MM.1S (cell line): ENCODE measurements around the gene CLASP1.

ENCODE experiments used
- DNase-seq: peaks from one replicate; pipeline ENCODE4 v3.0.0-alpha.2; 2015
- H2AFZ ChIP-seq: fragments of 300-600 bp; sonication (generic); 2 replicates; pipeline ENCODE4 v1.6.0; 2016; ENCODE audit warnings: antibody characterized with exemption, low read length
- H3F3A ChIP-seq: fragments of 300-600 bp; sonication (generic); 2 replicates; pipeline ENCODE4 v1.6.1; 2016; ENCODE audit warnings: mild to moderate bottlenecking, antibody characterized with exemption, low read length, moderate library complexity, mixed read lengths; ENCODE audit not compliant: insufficient read depth
- H3K27ac ChIP-seq: fragments of 300-600 bp; sonication (generic); 2 replicates; pipeline ENCODE4 v1.5.1; 2016; ENCODE audit warnings: mild to moderate bottlenecking, low read length
- H3K27me3 ChIP-seq: fragments of 300-600 bp; sonication (generic); replicated peaks from 2 replicates; pipeline ENCODE4 v1.6.0; 2016; ENCODE audit warnings: low read length; ENCODE audit not compliant: insufficient read depth
- H3K36me3 ChIP-seq: fragments of 300-600 bp; sonication (generic); replicated peaks from 2 replicates; pipeline ENCODE4 v1.6.1; 2016; ENCODE audit warnings: mild to moderate bottlenecking, low read length, mixed read lengths; ENCODE audit not compliant: insufficient read depth
- H3K4me1 ChIP-seq: fragments of 300-600 bp; sonication (generic); 2 replicates; pipeline ENCODE4 v1.6.1; 2016; ENCODE audit warnings: low read length, mixed read lengths
- H3K4me2 ChIP-seq: fragments of 300-600 bp; sonication (generic); 2 replicates; pipeline ENCODE4 v1.6.0; 2016; ENCODE audit warnings: low read depth, low read length
- H3K4me3 ChIP-seq: fragments of 300-600 bp; sonication (generic); 2 replicates; pipeline ENCODE4 v1.5.1; 2016; ENCODE audit warnings: low read length, mixed read lengths
- H3K79me2 ChIP-seq: fragments of 300-600 bp; sonication (generic); 2 replicates; pipeline ENCODE4 v1.6.1; 2016; ENCODE audit warnings: mixed run types, low read length, mixed read lengths
- H3K9ac ChIP-seq: fragments of 300-600 bp; sonication (generic); 2 replicates; pipeline ENCODE4 v1.6.1; 2016; ENCODE audit warnings: low read length, mixed read lengths
- H3K9me2 ChIP-seq: fragments of 300-600 bp; sonication (generic); replicated peaks from 2 replicates; pipeline ENCODE4 v1.6.1; 2016; ENCODE audit warnings: mild to moderate bottlenecking, low read length, mixed read lengths; ENCODE audit not compliant: insufficient read depth
- H3K9me3 ChIP-seq: fragments of 300-600 bp; sonication (generic); replicated peaks from 2 replicates; pipeline ENCODE4 v1.6.1; 2016; ENCODE audit warnings: mild to moderate bottlenecking, low read length, mixed read lengths; ENCODE audit not compliant: insufficient read depth
- H4K20me1 ChIP-seq: fragments of 300-600 bp; sonication (generic); 2 replicates; pipeline ENCODE4 v1.6.1; 2016; ENCODE audit warnings: mild to moderate bottlenecking, low read length, moderate library complexity, mixed read lengths; ENCODE audit not compliant: insufficient read depth
- EZH2 ChIP-seq: fragments of 300-600 bp; sonication (generic); optimal IDR thresholded peaks from 2 replicates; pipeline ENCODE3; 2017; ENCODE audit warnings: low read depth, mild to moderate bottlenecking, antibody characterized with exemption, low read length, mixed read lengths
- EZH2phosphoT487 ChIP-seq: fragments of 300-600 bp; sonication (generic); IDR thresholded peaks from 2 replicates; pipeline ENCODE4 v1.6.1; 2018; ENCODE audit warnings: antibody characterized with exemption, low read length
- TF ChIP-seq, protein P1 (sequence below): fragments of 300-600 bp; sonication (generic); IDR thresholded peaks from 2 replicates; pipeline ENCODE4 v1.5.1; 2016; ENCODE audit warnings: antibody characterized with exemption, low read length, mixed read lengths

The CLASP1 gene

DNA sequence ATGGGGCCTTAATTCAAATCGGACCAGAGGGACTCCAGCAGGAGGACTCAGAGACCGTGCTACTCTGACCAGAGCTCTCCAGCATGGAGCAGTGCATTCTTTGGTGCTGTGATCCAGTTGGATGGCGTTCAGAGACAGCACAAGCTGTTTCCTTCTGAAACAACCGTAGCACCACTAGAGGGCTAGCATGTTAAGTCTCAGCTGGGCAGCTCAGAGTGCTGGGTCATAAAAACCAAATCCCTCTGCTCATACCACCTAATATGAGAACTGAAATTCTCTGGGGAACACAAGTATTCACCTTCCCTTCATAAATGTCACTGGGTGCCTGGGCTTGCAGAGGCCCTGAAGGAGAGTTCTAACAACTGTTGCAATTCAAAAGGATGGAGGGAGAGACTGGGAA lies 266.5 kb downstream of the CLASP1 start:
- DNase-seq: no peak
- no peak overlapping the region for H2AFZ ChIP-seq
- no peaks in the 10 kb centered on the region for H3K9me3 ChIP-seq

DNA sequence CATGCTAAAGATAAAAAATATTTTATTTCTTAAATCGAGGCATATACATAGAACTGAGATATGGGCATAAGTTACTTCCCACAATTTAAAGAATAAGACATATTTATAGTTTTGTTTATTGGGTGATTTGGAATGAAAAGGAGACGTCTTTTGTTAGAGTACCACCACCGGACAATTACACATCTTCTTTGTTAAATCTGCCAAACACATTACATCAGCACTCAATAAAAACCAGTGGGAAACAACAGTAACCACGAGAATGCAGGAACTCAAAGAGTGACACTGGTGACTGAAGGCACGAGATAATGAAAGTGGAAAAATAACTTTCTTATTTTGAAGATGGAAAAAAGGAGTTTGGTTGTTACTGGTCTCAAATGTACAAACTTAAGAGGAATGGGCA lies 271.6 kb downstream of the CLASP1 start:
- H3K4me3 ChIP-seq: no peak overlapping the region
- no peaks in the 10 kb centered on the region for H4K20me1 ChIP-seq
- H3K9me3 ChIP-seq: no peaks in the 10 kb centered on the region
- peaks cover 8% of the 10 kb centered on the region; the same call in 1 of the 2 replicates for H3K36me3 ChIP-seq
- no peak overlapping the region for H2AFZ ChIP-seq
- H3K4me1 ChIP-seq: no peaks in the 10 kb centered on the region
- no peak overlapping the region for H3K9ac ChIP-seq
- TF ChIP-seq, protein P1, sequence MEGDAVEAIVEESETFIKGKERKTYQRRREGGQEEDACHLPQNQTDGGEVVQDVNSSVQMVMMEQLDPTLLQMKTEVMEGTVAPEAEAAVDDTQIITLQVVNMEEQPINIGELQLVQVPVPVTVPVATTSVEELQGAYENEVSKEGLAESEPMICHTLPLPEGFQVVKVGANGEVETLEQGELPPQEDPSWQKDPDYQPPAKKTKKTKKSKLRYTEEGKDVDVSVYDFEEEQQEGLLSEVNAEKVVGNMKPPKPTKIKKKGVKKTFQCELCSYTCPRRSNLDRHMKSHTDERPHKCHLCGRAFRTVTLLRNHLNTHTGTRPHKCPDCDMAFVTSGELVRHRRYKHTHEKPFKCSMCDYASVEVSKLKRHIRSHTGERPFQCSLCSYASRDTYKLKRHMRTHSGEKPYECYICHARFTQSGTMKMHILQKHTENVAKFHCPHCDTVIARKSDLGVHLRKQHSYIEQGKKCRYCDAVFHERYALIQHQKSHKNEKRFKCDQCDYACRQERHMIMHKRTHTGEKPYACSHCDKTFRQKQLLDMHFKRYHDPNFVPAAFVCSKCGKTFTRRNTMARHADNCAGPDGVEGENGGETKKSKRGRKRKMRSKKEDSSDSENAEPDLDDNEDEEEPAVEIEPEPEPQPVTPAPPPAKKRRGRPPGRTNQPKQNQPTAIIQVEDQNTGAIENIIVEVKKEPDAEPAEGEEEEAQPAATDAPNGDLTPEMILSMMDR: no peak
- TF ChIP-seq EZH2phosphoT487: no peak
- TF ChIP-seq EZH2: no peak
- H3K27me3 ChIP-seq: no peaks in the 10 kb centered on the region
- no peaks in the 10 kb centered on the region for H3K9me2 ChIP-seq
- no peak for DNase-seq
- no peaks in the 10 kb centered on the region for H3F3A ChIP-seq
- H3K79me2 ChIP-seq: no peaks in the 10 kb centered on the region
- no peak overlapping the region for H3K4me2 ChIP-seq
- H3K27ac ChIP-seq: no peak overlapping the region

More for the DNA sequence above, 266.5 kb downstream of the CLASP1 start:
- Histone ChIP-seq H3K4me1 (no peaks in the 10 kb centered on the region), H3F3A (no peaks in the 10 kb centered on the region), H3K36me3 (peaks cover 13% of the 10 kb centered on the region; the same call in 1 of the 2 replicates), H3K9ac (no peak overlapping the region), H4K20me1 (no peaks in the 10 kb centered on the region), H3K4me3 (no peak overlapping the region), H3K27me3 (no peaks in the 10 kb centered on the region), H3K79me2 (no peaks in the 10 kb centered on the region), H3K27ac (no peak overlapping the region), H3K9me2 (no peaks in the 10 kb centered on the region), H3K4me2 (no peak overlapping the region)
- TF ChIP-seq EZH2 (no peak), EZH2phosphoT487 (no peak)
- TF ChIP-seq, protein P1: no peak

DNA sequence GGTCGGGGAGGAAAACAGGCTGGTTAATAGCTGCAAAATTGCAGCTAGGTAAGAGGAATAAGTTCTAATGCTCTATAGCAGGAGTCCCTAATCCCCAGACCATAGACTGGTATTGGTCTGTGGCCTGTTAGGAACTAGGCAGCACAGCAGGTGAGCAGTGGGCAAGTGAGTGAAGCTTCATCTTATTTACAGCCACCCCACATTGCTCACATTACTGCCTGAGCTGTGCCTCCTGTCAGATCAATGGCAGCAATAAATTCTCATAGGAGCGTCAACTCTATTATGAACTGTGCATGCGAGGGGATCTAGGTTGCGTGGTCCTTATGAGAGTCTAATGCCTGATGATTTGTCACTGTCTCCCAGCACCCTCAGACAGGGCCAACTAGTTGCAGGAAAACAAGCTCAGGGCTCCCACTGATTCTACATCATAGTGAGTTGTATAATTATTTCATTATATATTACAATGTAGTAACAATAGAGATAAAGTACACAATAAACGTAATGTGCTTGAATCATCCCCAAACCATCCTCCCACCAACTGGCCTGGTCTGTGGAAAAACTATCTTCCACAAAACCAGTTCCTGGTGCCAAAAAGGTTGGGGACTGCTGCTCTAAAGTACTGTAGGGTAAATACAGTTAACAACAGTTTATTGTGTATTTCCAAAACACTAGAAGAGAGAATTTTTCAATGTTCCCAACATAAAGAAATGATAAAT lies 272.6 kb downstream of the CLASP1 start:
- TF ChIP-seq, protein P1: no peak
- TF ChIP-seq EZH2 (no peak), EZH2phosphoT487 (no peak)
- Histone ChIP-seq H3K4me1 (no peaks in the 10 kb centered on the region), H2AFZ (no peak overlapping the region), H3K9me3 (no peaks in the 10 kb centered on the region), H4K20me1 (no peaks in the 10 kb centered on the region), H3K9ac (no peak overlapping the region), H3K9me2 (no peaks in the 10 kb centered on the region), H3K27ac (no peak overlapping the region), H3K27me3 (no peaks in the 10 kb centered on the region), H3K4me2 (no peak overlapping the region), H3K79me2 (no peaks in the 10 kb centered on the region), H3K4me3 (no peak overlapping the region), H3K36me3 (peaks cover 8% of the 10 kb centered on the region; the same call in 1 of the 2 replicates), H3F3A (no peaks in the 10 kb centered on the region)
- DNase-seq: no peak
